GM18499 (cell line): ENCODE results near the gene PGR.

Experiments used
- ATAC-seq: cut with Tn5 transposase; IDR thresholded peaks from one replicate; pipeline ENCODE4 v1.9.1; 2021; ENCODE audit warnings: moderate number of reproducible peaks; ENCODE audit not compliant: insufficient read depth, unreplicated experiment

Gene PGR

DNA sequence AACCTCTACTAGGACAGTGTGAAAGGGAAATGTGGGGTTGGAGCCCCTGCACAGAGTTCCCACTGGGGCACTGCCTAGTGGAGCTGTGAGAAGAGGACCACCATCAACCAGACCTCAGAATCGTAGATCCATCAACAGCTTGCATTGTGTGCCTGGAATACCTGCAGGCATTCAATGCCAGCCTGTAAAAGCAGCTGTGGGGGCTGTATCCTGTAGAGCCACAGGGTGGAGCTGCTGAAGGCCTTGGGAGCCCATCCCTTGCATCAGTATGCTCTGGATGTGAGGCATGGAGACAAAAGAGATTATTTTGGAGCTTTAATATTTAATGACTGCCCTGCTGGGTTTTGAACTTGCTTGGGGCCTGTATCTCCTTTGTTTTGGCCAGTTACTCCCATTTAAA is 46.3 kb downstream of the PGR start:
- ATAC-seq = no peak

DNA sequence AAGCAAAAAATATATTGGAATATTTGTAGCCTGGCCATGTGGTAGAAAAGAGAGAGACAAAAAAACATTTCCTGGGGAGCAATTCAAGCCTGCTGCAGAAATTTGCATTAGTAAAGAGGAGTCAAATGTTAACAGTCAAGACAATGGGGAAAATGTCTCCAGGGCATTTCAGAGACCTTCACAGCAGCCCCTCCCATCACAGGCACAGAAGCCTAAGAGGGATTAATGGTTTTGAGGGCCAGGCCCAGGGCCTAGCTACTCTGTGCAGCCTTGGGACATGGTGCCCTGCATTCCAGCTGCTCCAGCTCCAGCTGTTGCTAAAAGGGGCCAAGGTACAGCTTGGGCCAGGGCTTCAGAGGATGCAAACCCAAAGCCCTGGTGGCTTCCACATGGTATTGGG is 46.8 kb downstream of the PGR start:
- no peak for ATAC-seq

DNA sequence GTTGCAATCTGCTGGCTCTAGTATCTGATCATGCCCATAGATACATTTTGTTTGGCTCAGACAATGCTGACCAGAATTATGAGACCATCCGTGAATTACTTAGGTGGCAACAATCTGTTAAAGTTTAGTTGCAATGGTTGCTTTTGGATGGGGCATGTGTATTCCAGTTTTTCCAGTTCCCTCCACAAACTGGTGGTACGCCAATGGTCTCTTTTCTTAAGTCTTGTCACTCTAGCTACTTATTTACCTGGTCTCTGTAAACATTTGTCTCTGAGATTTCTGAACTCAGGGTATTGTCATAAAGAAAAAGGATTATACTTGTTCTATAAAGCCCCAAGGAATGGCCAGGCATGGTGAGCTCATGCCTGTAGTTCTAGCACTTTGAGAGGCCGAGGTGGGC is 65.9 kb downstream of the PGR start:
- no peak for ATAC-seq

DNA sequence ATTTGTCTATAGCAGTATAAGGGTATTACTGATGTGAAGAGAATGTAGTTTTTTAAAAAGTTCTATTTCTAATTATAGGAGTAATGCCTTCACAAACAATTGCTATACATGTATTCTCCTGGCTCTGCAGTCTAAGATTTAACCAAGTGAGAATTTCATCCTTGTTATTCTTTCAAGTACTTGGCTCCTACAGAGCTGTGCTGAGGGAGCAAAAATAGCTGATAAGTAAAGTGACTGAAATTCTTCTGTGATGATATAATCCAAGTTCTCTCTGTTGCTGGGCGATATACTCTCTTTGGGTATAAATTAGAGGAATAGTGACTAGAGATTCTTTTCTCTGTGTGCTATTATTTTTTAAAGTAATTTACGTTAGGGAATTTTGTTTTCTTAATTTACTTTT is 68.0 kb downstream of the PGR start:
- no peak for ATAC-seq

DNA sequence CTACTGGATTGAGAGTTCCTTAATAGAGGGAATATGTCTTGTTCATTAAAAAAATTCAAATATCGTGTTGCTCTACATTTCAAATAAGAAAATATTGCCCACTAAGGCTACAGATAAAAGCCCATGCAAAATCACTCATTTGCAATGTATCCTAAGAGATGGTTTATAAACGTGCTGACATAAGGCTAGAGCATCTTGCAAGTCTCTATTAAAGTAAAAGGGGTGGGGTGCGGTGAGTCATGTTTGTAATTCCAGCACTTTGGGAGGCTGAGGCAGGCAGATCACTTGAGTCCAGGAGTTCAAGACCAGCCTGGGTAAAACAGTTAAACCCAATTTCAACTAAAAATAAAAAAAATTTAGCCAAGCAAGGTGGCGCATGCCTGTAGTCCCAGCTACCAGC is 70.3 kb downstream of the PGR start:
- ATAC-seq = no peak

DNA sequence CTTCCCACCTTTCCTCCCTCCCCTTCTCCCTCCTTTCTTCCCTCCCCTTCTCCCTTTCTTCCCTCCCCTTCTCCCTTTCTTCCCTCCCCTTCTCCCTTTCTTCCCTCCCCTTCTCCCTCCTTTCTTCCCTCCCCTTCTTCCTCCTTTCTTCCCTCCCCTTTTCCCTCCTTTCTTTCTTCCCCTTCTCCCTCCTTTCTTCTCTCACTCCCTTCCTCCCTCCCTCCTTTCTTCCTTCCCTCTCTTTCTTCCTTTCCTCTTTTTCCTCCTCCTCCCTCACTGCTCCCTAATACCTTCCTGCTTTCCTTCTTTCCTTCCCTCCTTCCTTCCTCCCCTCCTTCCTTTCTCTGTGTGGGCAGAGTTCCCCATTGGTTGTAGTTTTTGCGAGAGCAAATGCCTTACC is 76.1 kb downstream of the PGR start:
- no peak for ATAC-seq

DNA sequence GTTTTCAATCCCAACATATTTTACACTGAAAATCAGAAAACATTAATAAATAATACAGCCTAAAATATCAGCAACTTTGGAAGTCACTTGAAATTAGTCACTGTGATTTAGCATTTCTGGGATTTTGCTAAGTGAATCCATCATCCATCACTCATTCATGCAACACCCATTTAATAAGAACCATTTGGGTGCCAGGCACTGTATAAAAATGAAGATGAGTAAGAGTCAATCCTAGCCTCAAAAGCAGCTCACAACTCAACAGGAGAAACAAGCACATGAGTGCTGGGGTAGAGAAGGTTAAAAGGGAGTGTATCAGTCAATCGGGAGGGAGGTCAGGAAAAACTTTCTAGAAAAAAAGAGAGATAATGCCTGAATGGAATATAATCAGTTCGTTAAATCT is 77.9 kb downstream of the PGR start:
- ATAC-seq = no peak

DNA sequence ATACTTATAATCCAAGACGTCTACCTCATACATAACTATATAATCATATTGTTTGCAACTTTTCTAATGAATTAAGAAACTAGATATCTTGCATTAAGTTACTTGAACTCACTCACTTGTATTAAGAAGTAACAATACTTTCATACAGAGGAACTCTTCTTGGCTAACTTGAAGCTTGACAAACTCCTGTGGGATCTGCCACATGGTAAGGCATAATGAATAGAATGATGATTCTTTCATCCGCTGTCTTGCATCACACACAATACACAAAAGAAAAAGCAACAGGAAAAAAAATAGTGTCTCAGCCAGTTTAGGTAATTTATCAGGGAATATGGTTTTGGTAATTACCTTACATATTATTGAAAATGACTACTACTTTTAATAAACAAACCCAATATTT is 79.8 kb downstream of the PGR start:
- no peak for ATAC-seq

DNA sequence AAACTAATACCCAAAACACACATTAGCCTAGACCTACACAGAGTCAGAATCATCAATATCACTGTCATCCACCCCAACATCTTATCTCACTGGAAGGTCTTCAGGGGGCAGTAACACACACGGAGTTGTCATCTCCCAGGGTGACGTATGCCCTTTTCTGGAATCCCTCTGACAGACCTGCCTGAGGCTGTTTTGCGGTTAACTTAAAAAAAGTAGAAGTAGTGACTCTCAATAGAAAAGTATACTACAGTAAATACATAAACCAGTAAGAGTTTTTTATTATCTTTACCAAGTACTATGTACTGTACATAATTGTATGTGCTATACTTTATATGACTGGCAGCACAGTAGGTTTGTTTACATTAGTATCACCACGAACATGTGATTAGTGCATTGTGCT is 80.5 kb downstream of the PGR start:
- no peak for ATAC-seq

GRCh38 chr11:101048479-101048878 is 81.1 kb downstream of the PGR start:
- no peak for ATAC-seq

- ATAC-seq = no peak
These were observed 82.7 kb downstream of the PGR start for GRCh38 chr11:101046947-101047346.

DNA sequence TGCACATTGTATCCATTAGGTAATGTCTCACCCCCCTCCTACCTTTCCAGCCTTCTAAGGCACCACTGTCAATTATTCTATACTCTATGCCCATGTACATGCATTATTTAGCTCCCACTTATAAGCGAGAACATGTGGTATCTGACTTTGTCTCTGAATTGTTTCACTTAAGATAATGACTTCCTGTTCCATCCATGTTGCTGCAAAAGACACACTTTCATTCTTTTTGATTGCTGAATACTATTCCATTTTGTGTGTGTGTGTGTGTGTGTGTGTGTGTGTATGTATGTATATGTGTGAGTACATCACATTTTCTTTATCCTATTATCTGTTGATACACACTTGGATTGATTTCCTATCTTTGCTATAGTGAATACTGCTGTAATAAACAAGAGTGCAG is 84.2 kb downstream of the PGR start:
- ATAC-seq = no peak

GRCh38 chr11:101043940-101044339 is 85.7 kb downstream of the PGR start:
- no peak for ATAC-seq

DNA sequence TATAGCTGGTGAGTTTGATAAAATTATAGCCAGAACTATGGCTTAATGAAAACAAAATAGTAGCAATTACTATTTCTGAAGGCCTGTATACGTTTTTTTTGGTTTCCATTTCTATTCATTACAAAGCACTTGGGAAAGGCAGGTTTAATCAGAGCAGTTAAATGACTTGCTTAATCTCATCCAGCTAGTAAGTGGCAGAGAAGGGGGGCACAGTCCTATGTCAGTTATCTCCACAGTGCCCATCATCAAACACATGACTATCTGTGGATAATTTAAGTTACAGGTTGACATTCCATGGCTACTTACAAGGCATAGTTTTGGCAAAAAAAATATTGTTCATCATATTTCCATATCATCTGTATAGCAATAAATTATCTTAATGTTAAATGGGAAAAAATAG is 93.7 kb downstream of the PGR start:
- ATAC-seq = no peak

DNA sequence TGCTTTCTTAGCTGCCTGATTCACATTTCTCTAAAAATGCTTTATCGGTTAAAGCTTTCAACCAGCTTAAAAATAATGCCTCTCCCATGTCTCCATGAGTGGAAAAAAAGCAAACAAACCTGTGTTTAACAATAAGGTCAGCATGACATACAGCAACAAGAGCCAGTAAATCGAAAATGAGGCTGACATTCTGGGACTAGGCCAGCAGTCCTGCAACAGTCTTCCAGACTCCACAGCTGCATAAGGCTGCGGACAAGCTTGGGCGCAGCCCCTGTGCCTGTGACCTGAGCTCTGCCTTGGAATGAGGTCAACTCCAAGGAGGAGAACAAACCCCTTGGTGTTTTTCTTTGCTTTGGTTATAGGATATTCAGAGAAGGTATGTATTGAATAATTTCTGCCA is 95.5 kb downstream of the PGR start:
- ATAC-seq = no peak

GRCh38 chr11:101032991-101033390 is 96.6 kb downstream of the PGR start:
- ATAC-seq = no peak

- ATAC-seq = no peak
These were observed 97.9 kb downstream of the PGR start for GRCh38 chr11:101031713-101032112.

DNA sequence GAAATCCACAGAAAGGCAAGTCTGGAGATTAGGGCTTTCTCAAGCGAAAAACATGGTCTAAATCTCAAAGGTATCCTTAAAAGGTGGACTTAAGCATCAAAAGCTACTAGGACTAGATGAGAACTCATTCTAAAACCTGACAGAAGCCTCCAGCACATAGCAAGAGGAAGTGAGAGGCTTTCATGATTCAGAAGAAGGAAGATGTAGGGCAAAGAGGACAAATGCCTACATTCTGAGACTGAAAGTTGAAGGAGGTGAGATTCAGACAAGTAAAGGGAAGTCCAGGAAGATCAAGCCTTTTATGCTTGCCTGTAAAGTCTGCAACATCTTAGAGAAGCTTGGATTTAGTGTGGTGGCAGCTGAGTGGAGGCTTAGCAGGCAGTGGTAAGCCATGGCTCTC is 98.9 kb downstream of the PGR start:
- no peak for ATAC-seq

- no peak for ATAC-seq
These were observed 99.6 kb downstream of the PGR start for GRCh38 chr11:101030015-101030414.

DNA sequence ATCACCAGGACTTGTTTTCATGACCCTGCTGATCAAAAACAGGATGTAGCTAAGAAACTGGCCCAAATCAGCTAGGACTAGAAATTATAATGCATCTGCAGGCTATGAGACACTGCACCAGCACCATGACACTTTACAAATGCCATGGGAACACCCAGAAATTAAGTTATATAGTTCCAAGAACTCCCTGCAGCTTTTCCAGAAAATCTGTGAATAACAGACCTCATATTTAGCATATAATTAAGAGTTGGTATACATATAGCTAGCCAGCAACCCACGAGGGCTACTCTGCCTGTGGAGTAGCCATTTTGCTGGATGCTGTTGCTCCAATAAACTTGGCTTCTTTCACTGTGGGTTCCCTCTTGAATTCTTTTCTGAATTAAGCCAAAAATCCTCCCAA is 101.0 kb downstream of the PGR start:
- no peak for ATAC-seq

DNA sequence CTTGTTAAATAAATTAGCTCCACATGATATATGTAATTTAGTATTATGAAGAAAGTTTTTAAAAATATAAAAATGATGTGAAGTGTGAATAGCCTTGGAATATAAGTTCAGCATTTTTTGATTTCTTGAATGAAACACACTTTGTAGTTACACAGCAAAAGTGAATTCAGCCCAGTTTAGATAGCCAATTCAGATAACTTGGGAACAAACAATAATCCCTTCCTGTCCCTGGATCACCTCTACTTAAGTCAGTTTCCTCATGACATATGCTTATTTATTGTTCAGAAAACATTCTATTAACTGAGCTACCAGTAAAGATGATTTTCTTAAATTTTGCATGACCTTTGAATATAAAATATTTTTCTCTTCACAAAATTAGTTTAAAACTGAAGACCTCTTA is 107.4 kb downstream of the PGR start:
- ATAC-seq = no peak

DNA sequence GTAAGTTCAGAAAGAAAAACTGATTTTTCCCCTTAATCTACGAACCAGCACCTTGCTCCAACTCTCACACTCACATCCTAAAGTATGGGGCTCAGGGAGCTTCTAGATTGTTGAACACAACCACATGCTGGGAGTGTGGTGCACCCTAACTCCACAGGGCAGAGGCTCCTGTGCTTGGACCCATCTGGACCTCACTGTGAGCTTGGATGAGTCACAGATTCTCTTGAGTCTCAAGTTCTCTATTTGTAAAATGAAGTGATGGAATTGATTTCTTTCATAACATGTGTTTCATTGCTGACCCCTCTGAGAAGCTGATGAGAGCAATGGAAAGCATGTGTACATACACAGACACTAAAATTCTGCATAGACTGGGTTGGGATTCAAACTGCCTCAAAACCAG is 109.7 kb downstream of the PGR start:
- ATAC-seq = no peak

GRCh38 chr11:101014600-101015285 is 114.9 kb downstream of the PGR start:
- ATAC-seq = no peak
